ENCODE data around the gene PRKAG1.

PRKAG1 gene

GRCh38 chr12:49032679-49033447 lies 14.3 kb upstream of the PRKAG1 start:
- H3K27me3 ChIP-seq (ENCODE audit: insufficient read depth, low read length), result no peaks in the 10 kb centered on the region
- no peak overlapping the region for H2AFZ ChIP-seq (ENCODE audit: low read length)
- H3K79me2 ChIP-seq (ENCODE audit: insufficient read depth, low read length), result no peaks in the 10 kb centered on the region
- no peak overlapping the region for H3K4me3 ChIP-seq (ENCODE audit: low read depth, low read length, poor library complexity, severe bottlenecking)
- H3F3A ChIP-seq (ENCODE audit: insufficient read depth, low read length), result no peaks in the 10 kb centered on the region
- H3K36me3 ChIP-seq (ENCODE audit: insufficient read depth, low read length), result peaks cover 92% of the 10 kb centered on the region
- no peaks in the 10 kb centered on the region for H4K20me1 ChIP-seq (ENCODE audit: insufficient read depth, low read length)
- no peak overlapping the region for H3K27ac ChIP-seq (ENCODE audit: low read depth, low read length, poor library complexity, severe bottlenecking)
- TF ChIP-seq CTCF (IDR thresholded peaks at IDR 0.05; ENCODE audit: low read length), result no peak
- TF ChIP-seq EZH2 (IDR thresholded peaks at IDR 0.05; ENCODE audit: borderline replicate concordance, low read length), result no peak
- no peak overlapping the region for H3K9ac ChIP-seq (ENCODE audit: low read length)
- H3K9me2 ChIP-seq (ENCODE audit: low read depth, low read length), result no peaks in the 10 kb centered on the region
- no peaks in the 10 kb centered on the region for H3K4me1 ChIP-seq (ENCODE audit: insufficient read depth, low read length, severe bottlenecking)
- no peak overlapping the region for H3K4me2 ChIP-seq (ENCODE audit: low read length)
- no peaks in the 10 kb centered on the region for H3K9me3 ChIP-seq (ENCODE audit: low read length)

GRCh38 chr12:49032276-49032675 lies 13.7 kb upstream of the PRKAG1 start:
- H3F3A ChIP-seq (ENCODE audit: insufficient read depth, low read length), result no peaks in the 10 kb centered on the region
- H3K27me3 ChIP-seq (ENCODE audit: insufficient read depth, low read length), result no peaks in the 10 kb centered on the region
- TF ChIP-seq EZH2 (IDR thresholded peaks at IDR 0.05; ENCODE audit: borderline replicate concordance, low read length) (no peak), CTCF (IDR thresholded peaks at IDR 0.05; ENCODE audit: low read length) (no peak)
- no peak overlapping the region for H3K9ac ChIP-seq (ENCODE audit: low read length)
- H3K36me3 ChIP-seq (ENCODE audit: insufficient read depth, low read length), result peaks cover 92% of the 10 kb centered on the region
- no peak overlapping the region for H3K4me3 ChIP-seq (ENCODE audit: low read depth, low read length, poor library complexity, severe bottlenecking)
- H4K20me1 ChIP-seq (ENCODE audit: insufficient read depth, low read length), result no peaks in the 10 kb centered on the region
- no peaks in the 10 kb centered on the region for H3K4me1 ChIP-seq (ENCODE audit: insufficient read depth, low read length, severe bottlenecking)
- H3K27ac ChIP-seq (ENCODE audit: low read depth, low read length, poor library complexity, severe bottlenecking), result no peak overlapping the region
- H3K4me2 ChIP-seq (ENCODE audit: low read length), result no peak overlapping the region
- H2AFZ ChIP-seq (ENCODE audit: low read length), result no peak overlapping the region
- H3K9me3 ChIP-seq (ENCODE audit: low read length), result no peaks in the 10 kb centered on the region
- H3K9me2 ChIP-seq (ENCODE audit: low read depth, low read length), result no peaks in the 10 kb centered on the region
- H3K79me2 ChIP-seq (ENCODE audit: insufficient read depth, low read length), result no peaks in the 10 kb centered on the region

GRCh38 chr12:49031573-49032161 lies 13.1 kb upstream of the PRKAG1 start:
- Histone ChIP-seq H3K79me2 (ENCODE audit: insufficient read depth, low read length) (no peaks in the 10 kb centered on the region), H3K27ac (ENCODE audit: low read depth, low read length, poor library complexity, severe bottlenecking) (no peak overlapping the region), H4K20me1 (ENCODE audit: insufficient read depth, low read length) (no peaks in the 10 kb centered on the region), H3K4me1 (ENCODE audit: insufficient read depth, low read length, severe bottlenecking) (no peaks in the 10 kb centered on the region), H3K9me2 (ENCODE audit: low read depth, low read length) (no peaks in the 10 kb centered on the region), H3K27me3 (ENCODE audit: insufficient read depth, low read length) (no peaks in the 10 kb centered on the region), H3K4me2 (ENCODE audit: low read length) (no peak overlapping the region), H3K9me3 (ENCODE audit: low read length) (no peaks in the 10 kb centered on the region), H2AFZ (ENCODE audit: low read length) (no peak overlapping the region), H3F3A (ENCODE audit: insufficient read depth, low read length) (no peaks in the 10 kb centered on the region), H3K9ac (ENCODE audit: low read length) (no peak overlapping the region), H3K4me3 (ENCODE audit: low read depth, low read length, poor library complexity, severe bottlenecking) (no peak overlapping the region), H3K36me3 (ENCODE audit: insufficient read depth, low read length) (peaks cover 91% of the 10 kb centered on the region)
- TF ChIP-seq CTCF (IDR thresholded peaks at IDR 0.05; ENCODE audit: low read length) (no peak), EZH2 (IDR thresholded peaks at IDR 0.05; ENCODE audit: borderline replicate concordance, low read length) (no peak)
